ENCODE data around the gene TRIP6. TPM values are rescaled to one million over a fixed set of nuclear protein-coding genes. Genes with fewer than 3 reads are reported as not detected.

Gene TRIP6
- total RNA-seq, result 58.2 and 65.1 TPM in 2 replicates

GRCh38 chr7:100867040-100867775, at the start of gene TRIP6:
TSS of gene TRIP6 (plus strand) at chr7:100867387. CDS start at chr7:100867498, 111 bp downstream.

GRCh38 chr7:100827330-100828226, 39.6 kb upstream of the TRIP6 start, which contains the start of gene EPHB4:
TSS of gene EPHB4 (minus strand) at chr7:100827523. CDS start at chr7:100827030, 493 bp downstream.

GRCh38 chr7:100852048-100852872, 14.9 kb upstream of the TRIP6 start, which contains the start of gene SLC12A9:
TSS of gene SLC12A9 (plus strand) at chr7:100852713. CDS start at chr7:100854198, 1,485 bp downstream.

GRCh38 chr7:100874577-100875355, 7.6 kb downstream of the TRIP6 start, which contains the start of gene SRRT:
TSS of gene SRRT (plus strand) at chr7:100875103. CDS start at chr7:100875591, 488 bp downstream.

GRCh38 chr7:100888988-100889750, 22.0 kb downstream of the TRIP6 start, which contains the start of gene UFSP1:
TSS of gene UFSP1 (minus strand) at chr7:100889715. CDS start at chr7:100889271, 444 bp downstream.

GRCh38 chr7:100895701-100895955, 28.4 kb downstream of the TRIP6 start, which contains the start of gene ACHE:
TSS of gene ACHE (minus strand) at chr7:100895888. CDS start at chr7:100894232, 1,656 bp downstream.

Small RNAs within 50 kb of the gene (small RNA-seq; reads per million reads assigned to genes)
- not detected for gene RN7SL549P
- gene RN7SL750P, result not detected

Other genes starting within 250 kb of the TRIP6 start
- gene TFR2, start 225.8 kb upstream of the TRIP6 start, total RNA-seq, result 0.27 and 0.43 TPM in 2 replicates
- not detected in 2 replicates for gene ACTL6B, start 210.9 kb upstream of the TRIP6 start, total RNA-seq
- gene GNB2, start 193.6 kb upstream of the TRIP6 start, total RNA-seq, result 79.8 and 94.3 TPM in 2 replicates
- 20.1 and 23.1 TPM in 2 replicates for gene GIGYF1, start 173.1 kb upstream of the TRIP6 start, total RNA-seq
- 36.7 and 44.8 TPM in 2 replicates for gene POP7, start 161.3 kb upstream of the TRIP6 start, total RNA-seq
- gene EPO, start 146.9 kb upstream of the TRIP6 start, total RNA-seq, result not detected in 2 replicates
- not detected in 2 replicates for gene ZAN, start 133.8 kb upstream of the TRIP6 start, total RNA-seq
- gene EPHB4, start 39.9 kb upstream of the TRIP6 start, total RNA-seq, result 148 and 172 TPM in 2 replicates
- 17.4 and 17.5 TPM in 2 replicates for gene SLC12A9, start 14.7 kb upstream of the TRIP6 start, total RNA-seq
- 56.6 and 59.0 TPM in 2 replicates for gene SRRT, start 7.7 kb downstream of the TRIP6 start, total RNA-seq
- gene UFSP1, start 22.3 kb downstream of the TRIP6 start, total RNA-seq, result 1.3 and 3.1 TPM in 2 replicates
- 0.13 and 0.22 TPM in 2 replicates for gene ACHE, start 28.5 kb downstream of the TRIP6 start, total RNA-seq
- gene MUC3A, start 82.1 kb downstream of the TRIP6 start, total RNA-seq, result not detected in 2 replicates
- not detected in 2 replicates for gene MUC12, start 102.2 kb downstream of the TRIP6 start, total RNA-seq
- gene MUC17, start 152.7 kb downstream of the TRIP6 start, total RNA-seq, result not detected in 2 replicates
- gene TRIM56, start 218.1 kb downstream of the TRIP6 start, total RNA-seq, result 14.1 and 16.9 TPM in 2 replicates

All from thoracic aorta endothelial cell (primary cell).